Measurements from ENCODE around the gene SCN3B. TPM values are rescaled to one million over a fixed set of nuclear protein-coding genes. Genes with fewer than 3 reads are reported as not detected.

SCN3B gene
- total and polyA plus RNA-seq, 9 of the 15 experiments (the other 6 are each of a cell fraction or from before 2014, with no cell fraction given) = 0.01 to 0.15 (median 0.04) TPM; not detected in 6

DNA sequence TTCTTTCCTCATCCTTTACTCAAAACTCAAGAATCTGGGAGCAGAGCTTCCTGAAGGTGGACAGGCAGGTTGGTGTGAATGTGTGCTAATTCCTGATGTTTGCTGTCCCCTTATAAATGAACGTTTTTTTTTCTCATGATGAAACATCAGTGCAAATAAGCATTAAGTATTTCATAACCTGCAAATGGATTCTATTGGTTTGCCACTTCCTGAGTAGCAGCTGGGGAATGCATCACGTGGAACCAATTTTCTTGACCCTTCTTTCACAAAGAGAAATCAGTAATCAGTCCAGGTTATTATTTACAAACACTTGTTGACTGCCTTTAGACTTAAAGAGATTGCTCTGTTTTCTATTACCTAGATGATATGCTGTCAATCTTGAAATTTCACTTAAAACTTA is 40.1 kb upstream of the SCN3B start:
- ChIA-PET CTCF (ENCODE audit: low intra/inter-chr PET ratio) (no interaction called here), POLR2A (no interaction called here)
- H2AFZ ChIP-seq (ENCODE audit: low read depth, low read length) = no peak overlapping the region
- H3K36me3 ChIP-seq (ENCODE audit: control insufficient read depth, insufficient read depth, low read length) = no peaks in the 10 kb centered on the region
- H3K9ac ChIP-seq (ENCODE audit: insufficient read depth in 1 of 2, low read depth in 2 of 2, low read length in 2 of 2) = no peak overlapping the region
- no peak overlapping the region for H3K27ac ChIP-seq (ENCODE audit: extremely low read depth, low read depth, low read length)
- intact Hi-C loops (cut with micrococcal nuclease) (no loop called here), in situ Hi-C loops (cut with MboI) (no loop called here)
- no TSS peak for BruUV-seq (replicated peaks)
- no peak overlapping the region for H3K4me3 ChIP-seq
- no peaks in the 10 kb centered on the region for H3K4me1 ChIP-seq (replicated peaks in 1 of 2; ENCODE audit: control insufficient read depth in 2 of 2, insufficient read depth in 2 of 2, low read length in 2 of 2)
- H4K20me1 ChIP-seq (replicated peaks; ENCODE audit: control insufficient read depth, insufficient read depth, low read length) = no peaks in the 10 kb centered on the region
- H3K79me2 ChIP-seq (ENCODE audit: control insufficient read depth, insufficient read depth, low read length) = no peaks in the 10 kb centered on the region
- WGBS (ENCODE audit: insufficient coverage, low coverage, missing lambda C conversion rate) = 0% methylated on average over 2 of the region's 2 CpGs
- peaks cover 0 to 7% of the 10 kb centered on the region in 2 experiments; a peak in 1 of 5 replicates for H3K27me3 ChIP-seq (ENCODE audit: control insufficient read depth in 2 of 2, insufficient read depth in 2 of 2, low read length in 2 of 2)
- H3K9me1 ChIP-seq (ENCODE audit: control insufficient read depth, insufficient read depth, low read length) = no peaks in the 10 kb centered on the region
- H3K4me2 ChIP-seq (ENCODE audit: insufficient read depth, low read length) = no peak overlapping the region
- FAIRE-seq = no peak
- DNase-seq (ENCODE audit: extremely low read depth in 1 of 4, low spot score in 3 of 4) = no peak
- no peak for ATAC-seq
- H3K9me3 ChIP-seq (replicated peaks; ENCODE audit: control insufficient read depth, insufficient read depth, low read depth, low read length) = no peaks in the 10 kb centered on the region
- TF ChIP-seq CEBPG (CRISPR knock-in tag; IDR thresholded peaks at IDR 0.05) (no peak), CEBPG (tag; conservative IDR thresholded peaks at IDR 0.05 in 1 of 2, IDR thresholded peaks at IDR 0.05 in 1 of 2) (peak; percentile 56 to 89), ZNF121 (CRISPR knock-in tag; conservative IDR thresholded peaks at IDR 0.05) (no peak), ZNF717 (CRISPR knock-in tag; IDR thresholded peaks at IDR 0.05) (no peak), RBM14 (IDR thresholded peaks at IDR 0.05; ENCODE audit: borderline replicate concordance, insufficient read depth, low read depth, low read length) (no peak), ZNF23 (CRISPR knock-in tag; IDR thresholded peaks at IDR 0.05) (no peak), ZNF175 (CRISPR knock-in tag; IDR thresholded peaks at IDR 0.05; ENCODE audit: low read depth) (no peak)
- TF ChIP-seq, protein P1, sequence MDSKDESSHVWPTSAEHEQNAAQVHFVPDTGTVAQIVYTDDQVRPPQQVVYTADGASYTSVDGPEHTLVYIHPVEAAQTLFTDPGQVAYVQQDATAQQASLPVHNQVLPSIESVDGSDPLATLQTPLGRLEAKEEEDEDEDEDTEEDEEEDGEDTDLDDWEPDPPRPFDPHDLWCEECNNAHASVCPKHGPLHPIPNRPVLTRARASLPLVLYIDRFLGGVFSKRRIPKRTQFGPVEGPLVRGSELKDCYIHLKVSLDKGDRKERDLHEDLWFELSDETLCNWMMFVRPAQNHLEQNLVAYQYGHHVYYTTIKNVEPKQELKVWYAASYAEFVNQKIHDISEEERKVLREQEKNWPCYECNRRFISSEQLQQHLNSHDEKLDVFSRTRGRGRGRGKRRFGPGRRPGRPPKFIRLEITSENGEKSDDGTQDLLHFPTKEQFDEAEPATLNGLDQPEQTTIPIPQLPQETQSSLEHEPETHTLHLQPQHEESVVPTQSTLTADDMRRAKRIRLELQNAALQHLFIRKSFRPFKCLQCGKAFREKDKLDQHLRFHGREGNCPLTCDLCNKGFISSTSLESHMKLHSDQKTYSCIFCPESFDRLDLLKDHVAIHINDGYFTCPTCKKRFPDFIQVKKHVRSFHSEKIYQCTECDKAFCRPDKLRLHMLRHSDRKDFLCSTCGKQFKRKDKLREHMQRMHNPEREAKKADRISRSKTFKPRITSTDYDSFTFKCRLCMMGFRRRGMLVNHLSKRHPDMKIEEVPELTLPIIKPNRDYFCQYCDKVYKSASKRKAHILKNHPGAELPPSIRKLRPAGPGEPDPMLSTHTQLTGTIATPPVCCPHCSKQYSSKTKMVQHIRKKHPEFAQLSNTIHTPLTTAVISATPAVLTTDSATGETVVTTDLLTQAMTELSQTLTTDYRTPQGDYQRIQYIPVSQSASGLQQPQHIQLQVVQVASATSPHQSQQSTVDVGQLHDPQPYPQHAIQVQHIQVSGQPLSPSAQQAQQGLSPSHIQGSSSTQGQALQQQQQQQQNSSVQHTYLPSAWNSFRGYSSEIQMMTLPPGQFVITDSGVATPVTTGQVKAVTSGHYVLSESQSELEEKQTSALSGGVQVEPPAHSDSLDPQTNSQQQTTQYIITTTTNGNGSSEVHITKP (IDR thresholded peaks at IDR 0.05; ENCODE audit: partially characterized antibody) = no peak
- TF ChIP-seq, protein P2, sequence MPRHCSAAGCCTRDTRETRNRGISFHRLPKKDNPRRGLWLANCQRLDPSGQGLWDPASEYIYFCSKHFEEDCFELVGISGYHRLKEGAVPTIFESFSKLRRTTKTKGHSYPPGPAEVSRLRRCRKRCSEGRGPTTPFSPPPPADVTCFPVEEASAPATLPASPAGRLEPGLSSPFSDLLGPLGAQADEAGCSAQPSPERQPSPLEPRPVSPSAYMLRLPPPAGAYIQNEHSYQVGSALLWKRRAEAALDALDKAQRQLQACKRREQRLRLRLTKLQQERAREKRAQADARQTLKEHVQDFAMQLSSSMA (CRISPR knock-in tag; IDR thresholded peaks at IDR 0.05) = no peak
